Colonic mucosa (tissue), 4 donors: ENCODE results near the gene MLLT3. TPM values are rescaled to one million over a fixed set of nuclear protein-coding genes. Genes with fewer than 3 reads are reported as not detected.
A peak's percentile ranks its signal among the peaks of the same experiment; 100 is the strongest.
"Not testable (repeated sequence)": the region's sequence is repeated elsewhere in the genome, so short reads cannot be mapped to it uniquely, and the experiment has no call there.

Experiments
- DNase-seq: peaks from one replicate; pipeline ENCODE4 v3.0.0-alpha.2; 2020
- H3K27ac ChIP-seq: fragments of 200-600 bp; one replicate; pipeline ENCODE4 v1.8.0; 2021
- H3K27me3 ChIP-seq: fragments of 200-600 bp; one replicate; pipeline ENCODE4 v1.8.0; 2021
- H3K36me3 ChIP-seq: fragments of 200-600 bp; one replicate; pipeline ENCODE4 v1.8.0; 2021
- H3K4me1 ChIP-seq: fragments of 200-600 bp; one replicate; pipeline ENCODE4 v1.8.0; 2021; ENCODE audit warnings: mild to moderate bottlenecking
- H3K4me3 ChIP-seq: fragments of 200-600 bp; one replicate; pipeline ENCODE4 v1.8.0; 2021
- H3K9ac ChIP-seq, 2 donors: one replicate each; pipeline ENCODE4 v1.7.0; 2013; ENCODE audit warnings: control low read depth in 2 of 2, low read depth in 2 of 2, low read length in 2 of 2
- H3K9me3 ChIP-seq: fragments of 200-600 bp; one replicate; pipeline ENCODE4 v1.8.0; 2021
- intact Hi-C: fragments of 100-400 bp; cut with DNase I; formaldehyde crosslinking; loops from one replicate; pipeline ENCODE4 v1.14.1; 2022
- total RNA-seq, 2 donors: library from RNA; stranded (reverse); fragmentation: NEBNext Ultra II Directional in 1 of 2; extraction: Animal tissue kit (Norgen Biotek cat#: 25700) in 1 of 2; gene quantifications; one replicate each; pipeline ENCODE4 v1.2.1, GENCODE V29; 2021
- TF ChIP-seq, protein P1 (sequence below): fragments of 200-600 bp; IDR thresholded peaks from one replicate; pipeline ENCODE4 v1.8.0; 2022; ENCODE audit warnings: antibody characterized with exemption, mild to moderate bottlenecking
- donor health status: healthy.
- donor health status: DM: no; HTN: no; CAD: no.
- donor health status: DM: no; HTN: no; CAD: no.

MLLT3 gene
- total RNA-seq, 2 donors from 2014 or later = 44.6 to 65.2 TPM

GRCh38 chr9:20662156-20662555, 39.9 kb upstream of the MLLT3 start:
- no peak overlapping the region for H3K27ac ChIP-seq
- H3K4me3 ChIP-seq = no peak overlapping the region

DNA sequence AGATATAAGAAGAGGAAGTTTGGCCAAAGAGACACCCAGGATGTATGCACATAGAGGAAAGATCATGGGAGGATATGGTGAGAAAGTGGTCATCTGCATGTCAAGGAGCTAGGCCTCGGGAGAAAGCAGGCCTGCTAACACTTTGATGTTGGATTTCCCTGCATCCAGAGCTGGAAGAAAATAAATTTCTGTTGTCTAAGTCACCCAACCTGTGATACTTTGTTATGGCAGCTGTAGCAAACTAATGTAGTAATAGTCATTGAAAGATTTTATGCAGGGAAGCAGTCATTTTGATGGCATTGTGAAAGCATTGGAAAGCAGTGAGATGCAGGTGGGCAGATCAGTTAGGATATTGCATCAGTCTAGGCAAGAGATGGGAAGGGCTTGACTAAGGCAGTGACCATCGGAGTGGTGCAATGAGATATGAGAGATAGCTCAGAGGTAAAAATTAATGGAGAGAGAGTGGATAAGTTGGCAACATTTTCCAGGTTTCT, 37.2 kb upstream of the MLLT3 start:
- Histone ChIP-seq H3K9me3 (no peaks in the 10 kb centered on the region), H3K27me3 (no peaks in the 10 kb centered on the region), H3K4me1 (no peaks in the 10 kb centered on the region), H3K9ac (no peak overlapping the region), H3K36me3 (no peaks in the 10 kb centered on the region), H3K4me3 (no peak overlapping the region), H3K27ac (no peak overlapping the region)
- intact Hi-C loops = no loop called here
- TF ChIP-seq, protein P1, sequence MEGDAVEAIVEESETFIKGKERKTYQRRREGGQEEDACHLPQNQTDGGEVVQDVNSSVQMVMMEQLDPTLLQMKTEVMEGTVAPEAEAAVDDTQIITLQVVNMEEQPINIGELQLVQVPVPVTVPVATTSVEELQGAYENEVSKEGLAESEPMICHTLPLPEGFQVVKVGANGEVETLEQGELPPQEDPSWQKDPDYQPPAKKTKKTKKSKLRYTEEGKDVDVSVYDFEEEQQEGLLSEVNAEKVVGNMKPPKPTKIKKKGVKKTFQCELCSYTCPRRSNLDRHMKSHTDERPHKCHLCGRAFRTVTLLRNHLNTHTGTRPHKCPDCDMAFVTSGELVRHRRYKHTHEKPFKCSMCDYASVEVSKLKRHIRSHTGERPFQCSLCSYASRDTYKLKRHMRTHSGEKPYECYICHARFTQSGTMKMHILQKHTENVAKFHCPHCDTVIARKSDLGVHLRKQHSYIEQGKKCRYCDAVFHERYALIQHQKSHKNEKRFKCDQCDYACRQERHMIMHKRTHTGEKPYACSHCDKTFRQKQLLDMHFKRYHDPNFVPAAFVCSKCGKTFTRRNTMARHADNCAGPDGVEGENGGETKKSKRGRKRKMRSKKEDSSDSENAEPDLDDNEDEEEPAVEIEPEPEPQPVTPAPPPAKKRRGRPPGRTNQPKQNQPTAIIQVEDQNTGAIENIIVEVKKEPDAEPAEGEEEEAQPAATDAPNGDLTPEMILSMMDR = no peak
- no peak for DNase-seq

More at GRCh38 chr9:20662156-20662555, 39.9 kb upstream of the MLLT3 start:
- Histone ChIP-seq H3K9ac (no peak overlapping the region), H3K9me3 (no peaks in the 10 kb centered on the region), H3K36me3 (no peaks in the 10 kb centered on the region), H3K4me1 (no peaks in the 10 kb centered on the region), H3K27me3 (no peaks in the 10 kb centered on the region)
- intact Hi-C loops = no loop called here
- no peak for DNase-seq
- TF ChIP-seq, protein P1 = no peak

GRCh38 chr9:20658677-20659473, 36.6 kb upstream of the MLLT3 start:
- intact Hi-C loops = no loop called here
- H3K27ac ChIP-seq = peak overlapping the region; percentile 40

GRCh38 chr9:20658246-20658667, 36.0 kb upstream of the MLLT3 start:
- H3K9ac ChIP-seq = peak overlapping the region in 1 of 2 donors; percentile 58

More at GRCh38 chr9:20658677-20659473, 36.6 kb upstream of the MLLT3 start:
- TF ChIP-seq, protein P1 = no peak
- DNase-seq = peak; percentile 19
- Histone ChIP-seq H3K36me3 (no peaks in the 10 kb centered on the region), H3K4me3 (peak overlapping the region; percentile 45), H3K9ac (peak overlapping the region; percentile 3 to 58), H3K27me3 (no peaks in the 10 kb centered on the region), H3K9me3 (no peaks in the 10 kb centered on the region), H3K4me1 (no peaks in the 10 kb centered on the region)

GRCh38 chr9:20651939-20652338, 29.6 kb upstream of the MLLT3 start:
- Histone ChIP-seq H3K9me3 (no peaks in the 10 kb centered on the region), H3K27me3 (no peaks in the 10 kb centered on the region), H3K4me1 (no peaks in the 10 kb centered on the region), H3K9ac (no peak overlapping the region), H3K36me3 (no peaks in the 10 kb centered on the region), H3K4me3 (no peak overlapping the region), H3K27ac (no peak overlapping the region)
- TF ChIP-seq, protein P1 = no peak
- DNase-seq = no peak
- intact Hi-C loops = no loop called here

More at GRCh38 chr9:20658246-20658667, 36.0 kb upstream of the MLLT3 start:
- Histone ChIP-seq H3K27ac (peak overlapping the region; percentile 40), H3K4me3 (peak overlapping the region; percentile 45)
- H3K27me3 ChIP-seq, H3K4me1 ChIP-seq, H3K9me3 ChIP-seq, H3K36me3 ChIP-seq, intact Hi-C loops: not testable (repeated sequence)
- peak; percentile 52 for DNase-seq

- Histone ChIP-seq H3K9me3 (no peaks in the 10 kb centered on the region), H3K36me3 (no peaks in the 10 kb centered on the region), H3K4me3 (no peak overlapping the region), H3K27me3 (no peaks in the 10 kb centered on the region), H3K9ac (no peak overlapping the region), H3K27ac (no peak overlapping the region), H3K4me1 (no peaks in the 10 kb centered on the region)
- intact Hi-C loops = no loop called here
- DNase-seq = no peak
- TF ChIP-seq, protein P1 = no peak
These were observed 28.5 kb upstream of the MLLT3 start for GRCh38 chr9:20650750-20651299.
